ENCODE measurements around the gene CNTNAP2. TPM values are rescaled to one million over a fixed set of nuclear protein-coding genes. Genes with fewer than 3 reads are reported as not detected.

CNTNAP2 gene
- total RNA-seq, 1 donor from 2014 or later, result 0.27 TPM

DNA sequence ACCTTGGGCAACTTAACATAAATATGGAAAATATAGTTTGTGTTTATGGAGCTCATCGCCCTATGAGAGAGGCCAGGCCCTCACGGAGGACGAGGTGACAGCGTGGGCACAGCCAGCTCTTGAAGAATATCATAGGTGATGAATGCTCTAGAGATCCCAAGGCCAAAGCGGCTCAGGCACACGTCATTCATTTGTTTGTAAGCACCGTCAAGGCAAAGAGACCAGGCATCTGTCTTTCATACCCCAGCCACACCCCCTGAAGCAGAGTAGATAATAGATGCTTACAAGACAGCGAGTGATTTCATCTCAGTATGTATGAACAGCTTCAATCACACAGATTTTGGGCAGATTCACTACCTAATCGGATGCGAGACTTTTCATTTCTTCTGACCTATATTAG is 2231.9 kb downstream of the CNTNAP2 start:
- no peaks in the 10 kb centered on the region for H3K36me3 Mint-ChIP-seq (ENCODE audit: low read depth)
- H3K4me3 Mint-ChIP-seq (ENCODE audit: unreplicated experiment), result no peak overlapping the region
- peaks cover 18% of the 10 kb centered on the region for H3K27me3 Mint-ChIP-seq (ENCODE audit: low read depth)
- no peak for DNase-seq (ENCODE audit: low spot score)
- TF ChIP-seq, protein P1, sequence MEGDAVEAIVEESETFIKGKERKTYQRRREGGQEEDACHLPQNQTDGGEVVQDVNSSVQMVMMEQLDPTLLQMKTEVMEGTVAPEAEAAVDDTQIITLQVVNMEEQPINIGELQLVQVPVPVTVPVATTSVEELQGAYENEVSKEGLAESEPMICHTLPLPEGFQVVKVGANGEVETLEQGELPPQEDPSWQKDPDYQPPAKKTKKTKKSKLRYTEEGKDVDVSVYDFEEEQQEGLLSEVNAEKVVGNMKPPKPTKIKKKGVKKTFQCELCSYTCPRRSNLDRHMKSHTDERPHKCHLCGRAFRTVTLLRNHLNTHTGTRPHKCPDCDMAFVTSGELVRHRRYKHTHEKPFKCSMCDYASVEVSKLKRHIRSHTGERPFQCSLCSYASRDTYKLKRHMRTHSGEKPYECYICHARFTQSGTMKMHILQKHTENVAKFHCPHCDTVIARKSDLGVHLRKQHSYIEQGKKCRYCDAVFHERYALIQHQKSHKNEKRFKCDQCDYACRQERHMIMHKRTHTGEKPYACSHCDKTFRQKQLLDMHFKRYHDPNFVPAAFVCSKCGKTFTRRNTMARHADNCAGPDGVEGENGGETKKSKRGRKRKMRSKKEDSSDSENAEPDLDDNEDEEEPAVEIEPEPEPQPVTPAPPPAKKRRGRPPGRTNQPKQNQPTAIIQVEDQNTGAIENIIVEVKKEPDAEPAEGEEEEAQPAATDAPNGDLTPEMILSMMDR (IDR thresholded peaks at IDR 0.05), result no peak
- no peak overlapping the region for H3K27ac Mint-ChIP-seq (ENCODE audit: unreplicated experiment)
- no peaks in the 10 kb centered on the region for H3K9me3 Mint-ChIP-seq (ENCODE audit: low read depth)
- H3K4me1 Mint-ChIP-seq (ENCODE audit: low read depth), result no peaks in the 10 kb centered on the region

GRCh38 chr7:148356303-148356702 is 2239.7 kb downstream of the CNTNAP2 start:
- Mint-ChIP-seq H3K9me3 (ENCODE audit: low read depth) (no peaks in the 10 kb centered on the region), H3K36me3 (ENCODE audit: low read depth) (no peaks in the 10 kb centered on the region), H3K4me3 (ENCODE audit: unreplicated experiment) (no peak overlapping the region), H3K4me1 (ENCODE audit: low read depth) (no peaks in the 10 kb centered on the region), H3K27ac (ENCODE audit: unreplicated experiment) (no peak overlapping the region), H3K27me3 (ENCODE audit: low read depth) (peaks cover 16% of the 10 kb centered on the region)
- no peak for DNase-seq (ENCODE audit: low spot score)
- TF ChIP-seq, protein P1 (IDR thresholded peaks at IDR 0.05), result no peak

DNA sequence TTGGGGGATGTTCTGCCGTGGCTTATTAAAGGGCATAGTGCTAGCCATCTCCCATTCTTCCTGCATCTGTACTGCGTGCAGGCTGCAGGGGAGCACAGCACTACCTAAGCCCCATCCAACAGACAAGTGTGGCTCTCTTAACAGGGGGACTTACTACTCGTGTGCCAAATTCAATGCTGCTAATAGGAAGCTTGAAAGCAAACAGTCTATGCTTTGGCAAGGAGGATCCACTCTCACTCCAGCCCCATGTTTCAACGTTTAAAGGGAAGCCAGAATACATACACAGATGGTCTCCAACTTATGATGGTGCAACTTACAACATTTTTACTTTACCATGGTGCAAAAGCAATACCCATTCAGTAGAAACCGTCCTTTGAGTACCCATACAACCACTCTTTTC is 2245.9 kb downstream of the CNTNAP2 start:
- no peaks in the 10 kb centered on the region for H3K36me3 Mint-ChIP-seq (ENCODE audit: low read depth)
- no peaks in the 10 kb centered on the region for H3K9me3 Mint-ChIP-seq (ENCODE audit: low read depth)
- no peak overlapping the region for H3K27ac Mint-ChIP-seq (ENCODE audit: unreplicated experiment)
- no peak overlapping the region for H3K4me3 Mint-ChIP-seq (ENCODE audit: unreplicated experiment)
- TF ChIP-seq, protein P1 (IDR thresholded peaks at IDR 0.05), result no peak
- DNase-seq (ENCODE audit: low spot score), result no peak
- peaks cover 5% of the 10 kb centered on the region for H3K27me3 Mint-ChIP-seq (ENCODE audit: low read depth)
- no peaks in the 10 kb centered on the region for H3K4me1 Mint-ChIP-seq (ENCODE audit: low read depth)

- TF ChIP-seq, protein P1 (IDR thresholded peaks at IDR 0.05), result no peak
- Mint-ChIP-seq H3K27ac (ENCODE audit: unreplicated experiment) (no peak overlapping the region), H3K9me3 (ENCODE audit: low read depth) (peaks cover 5% of the 10 kb centered on the region), H3K4me1 (ENCODE audit: low read depth) (no peaks in the 10 kb centered on the region), H3K4me3 (ENCODE audit: unreplicated experiment) (no peak overlapping the region), H3K27me3 (ENCODE audit: low read depth) (no peaks in the 10 kb centered on the region), H3K36me3 (ENCODE audit: low read depth) (no peaks in the 10 kb centered on the region)
- DNase-seq (ENCODE audit: low spot score), result no peak
Observed at GRCh38 chr7:148367731-148368475, 2251.3 kb downstream of the CNTNAP2 start.

DNA sequence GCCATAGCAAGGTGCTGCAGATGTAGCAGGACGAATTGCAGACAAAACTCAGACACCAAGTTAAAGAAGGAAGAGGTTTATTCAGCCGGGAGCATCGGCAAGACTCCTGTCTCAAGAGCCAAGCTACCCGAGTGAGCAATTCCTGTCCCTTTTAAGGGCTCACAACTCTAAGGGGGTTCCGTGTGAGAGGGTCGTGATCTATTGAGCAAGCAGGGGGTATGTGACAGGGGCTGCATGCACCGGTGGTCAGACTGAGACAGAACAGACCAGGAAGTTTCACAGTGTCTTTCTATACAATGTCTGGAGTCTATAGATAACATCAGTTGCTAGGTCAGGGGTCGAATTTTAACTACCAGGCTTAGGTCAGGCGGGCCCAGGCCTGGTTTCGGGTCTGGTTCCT is 2252.0 kb downstream of the CNTNAP2 start:
- TF ChIP-seq, protein P1 (IDR thresholded peaks at IDR 0.05), result no peak
- H3K9me3 Mint-ChIP-seq (ENCODE audit: low read depth), result peaks cover 5% of the 10 kb centered on the region
- H3K4me3 Mint-ChIP-seq (ENCODE audit: unreplicated experiment), result no peak overlapping the region
- DNase-seq (ENCODE audit: low spot score), result no peak
- H3K27ac Mint-ChIP-seq (ENCODE audit: unreplicated experiment), result no peak overlapping the region
- H3K27me3 Mint-ChIP-seq (ENCODE audit: low read depth), result no peaks in the 10 kb centered on the region
- no peaks in the 10 kb centered on the region for H3K36me3 Mint-ChIP-seq (ENCODE audit: low read depth)
- no peaks in the 10 kb centered on the region for H3K4me1 Mint-ChIP-seq (ENCODE audit: low read depth)
